GM21576 (cell line): Measurements from ENCODE around the gene GJD4.

Experiments used
- ATAC-seq: cut with Tn5 transposase; IDR thresholded peaks from one replicate; pipeline ENCODE4 v1.9.1; 2021; ENCODE audit warnings: mild to moderate bottlenecking, moderate library complexity; ENCODE audit not compliant: unreplicated experiment

Gene GJD4

GRCh38 chr10:35578618-35578956 lies 26.6 kb upstream of the GJD4 start:
- no peak for ATAC-seq

DNA sequence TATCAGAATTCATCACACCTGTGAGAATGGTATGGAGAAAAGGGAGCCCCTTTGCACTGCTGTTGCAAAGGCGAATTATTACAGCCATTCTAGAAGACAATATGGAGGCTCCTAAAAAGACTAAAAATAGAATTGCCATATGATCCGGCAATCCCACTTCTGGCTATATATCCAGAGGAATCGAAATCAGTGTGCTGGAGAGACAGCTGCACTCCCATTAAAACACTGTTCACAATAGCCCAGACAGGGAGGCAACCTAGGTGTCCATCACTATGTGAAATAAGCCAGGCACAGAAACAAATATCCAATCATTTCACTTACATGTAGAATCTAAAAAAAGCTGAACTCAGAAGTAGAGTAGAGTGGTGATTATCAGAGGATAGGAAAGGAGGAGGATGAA lies 26.0 kb upstream of the GJD4 start:
- ATAC-seq, result no peak

- no peak for ATAC-seq
Observed at GRCh38 chr10:35579726-35580422, 25.3 kb upstream of the GJD4 start.

- no peak for ATAC-seq
Observed at GRCh38 chr10:35580423-35580770, 24.7 kb upstream of the GJD4 start.

- no peak for ATAC-seq
Observed at GRCh38 chr10:35581655-35582054, 23.5 kb upstream of the GJD4 start.

GRCh38 chr10:35584946-35585345 lies 20.2 kb upstream of the GJD4 start:
- no peak for ATAC-seq

DNA sequence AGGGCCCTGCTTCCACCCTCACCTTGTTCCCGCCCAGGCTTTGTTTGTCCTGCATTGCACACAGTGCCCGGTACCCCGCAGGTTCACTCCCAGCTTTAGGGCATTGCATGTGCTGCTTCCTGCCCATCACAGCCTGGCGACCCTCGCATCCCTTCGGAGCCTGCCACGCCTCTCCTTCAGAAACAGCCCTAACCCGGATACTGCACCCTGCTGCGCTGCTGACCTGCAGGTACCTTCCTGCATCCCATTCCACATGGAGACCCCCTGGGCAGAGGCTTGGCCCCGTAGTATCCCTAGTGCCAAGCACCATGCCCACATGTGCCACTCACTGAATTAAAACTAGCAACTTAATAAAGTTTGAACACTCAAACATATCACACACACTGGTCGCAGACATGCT lies 19.8 kb upstream of the GJD4 start:
- no peak for ATAC-seq

DNA sequence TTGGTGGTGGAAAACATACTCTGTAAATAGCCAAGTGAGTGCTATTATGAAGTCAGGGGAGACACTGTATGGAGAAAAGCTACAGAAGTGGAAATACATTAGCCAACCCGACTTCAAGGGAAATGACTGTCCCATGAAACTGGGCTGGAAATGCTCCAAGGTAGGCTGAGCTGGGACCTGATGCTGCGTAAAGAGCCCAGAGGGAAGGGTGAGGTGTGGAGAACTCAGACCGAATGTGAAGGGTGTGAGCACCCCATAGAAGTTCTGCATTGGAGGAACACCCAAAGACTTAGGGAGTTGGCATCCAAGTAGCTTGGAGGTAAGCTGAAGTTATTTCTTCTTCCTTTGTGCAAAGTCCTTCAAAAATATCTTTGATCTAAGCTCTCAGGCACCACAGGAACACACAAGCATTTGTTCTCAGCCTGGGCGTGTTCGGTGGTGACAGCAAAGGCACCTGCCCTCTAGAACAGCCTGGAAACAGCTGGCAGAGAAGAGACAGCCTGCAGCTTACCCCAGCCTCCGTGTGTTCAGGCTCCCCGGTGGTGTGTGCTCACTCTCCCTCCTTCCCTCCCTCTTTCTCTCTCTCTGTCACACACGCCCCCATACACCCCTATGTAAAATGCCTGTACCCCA lies 19.1 kb upstream of the GJD4 start:
- ATAC-seq, result no peak

GRCh38 chr10:35588836-35589235 lies 16.3 kb upstream of the GJD4 start:
- ATAC-seq, result no peak

DNA sequence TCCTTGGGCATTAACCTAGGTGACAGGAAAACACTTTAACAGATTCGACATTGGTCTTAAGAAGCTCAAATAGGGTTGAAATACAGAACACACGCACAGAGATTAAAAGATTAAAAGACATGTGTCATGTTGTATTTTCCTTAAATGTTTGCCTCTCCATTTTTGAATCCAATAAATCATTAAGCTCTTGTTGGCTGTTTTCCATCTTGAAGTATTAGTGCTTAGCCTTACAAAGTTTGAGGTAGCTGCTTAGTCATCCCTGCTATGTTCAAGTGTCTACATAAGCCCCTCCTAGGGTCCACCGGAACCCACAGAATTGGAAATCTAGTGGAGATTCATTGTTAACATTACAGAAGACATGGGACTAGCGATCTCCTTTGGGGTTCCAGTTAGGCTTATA lies 12.7 kb upstream of the GJD4 start:
- ATAC-seq, result no peak

DNA sequence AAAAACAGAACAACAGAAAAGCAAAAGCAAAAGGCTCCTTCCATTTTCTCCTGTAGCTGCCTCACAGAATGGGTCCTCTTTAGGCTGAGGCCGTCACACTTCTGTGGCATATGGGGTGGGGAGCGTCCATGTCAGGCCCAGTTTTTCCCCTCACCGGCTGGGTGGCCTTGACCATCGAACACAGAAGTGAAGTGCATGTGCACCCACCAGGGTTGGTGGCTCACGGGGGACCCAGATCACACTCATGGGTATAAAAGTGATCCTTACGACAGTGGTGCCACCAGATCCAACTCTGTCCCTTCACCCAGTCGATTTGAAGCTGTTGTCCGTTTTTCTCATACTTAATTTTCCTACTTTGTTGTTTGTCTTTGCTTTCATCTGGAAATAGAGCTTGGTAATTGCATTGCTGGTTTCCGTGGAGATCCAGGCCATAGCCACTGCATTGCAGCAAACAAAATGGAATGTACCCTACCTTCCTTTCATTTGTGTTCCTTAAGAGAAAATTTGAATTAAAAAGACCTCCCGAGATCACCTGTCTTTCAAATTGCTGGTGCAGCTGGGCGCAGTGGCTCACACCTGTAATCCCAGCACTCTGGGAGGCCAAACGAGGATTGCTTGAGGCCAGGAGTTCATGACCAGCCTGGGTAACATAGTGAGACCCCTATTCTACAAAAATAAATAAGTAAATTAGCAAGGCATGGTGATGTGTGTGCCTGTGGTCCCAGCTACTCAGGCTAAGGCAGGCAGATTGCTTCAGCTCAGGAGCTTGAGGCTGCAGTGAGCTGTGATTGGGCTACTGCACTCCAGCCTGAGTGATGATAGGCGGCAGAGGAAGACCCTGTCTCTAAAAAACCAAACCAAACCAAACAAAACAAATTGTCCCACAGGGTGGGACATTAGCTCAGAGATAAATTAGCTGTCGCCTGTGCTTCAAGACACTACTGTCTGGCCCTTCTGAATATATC lies 10.7 kb upstream of the GJD4 start:
- no peak for ATAC-seq

GRCh38 chr10:35595106-35595505 lies 10.0 kb upstream of the GJD4 start:
- ATAC-seq, result no peak

- no peak for ATAC-seq
Observed at GRCh38 chr10:35598379-35598778, 6.8 kb upstream of the GJD4 start.

- ATAC-seq, result no peak
Observed at GRCh38 chr10:35600193-35600592, 4.9 kb upstream of the GJD4 start.

DNA sequence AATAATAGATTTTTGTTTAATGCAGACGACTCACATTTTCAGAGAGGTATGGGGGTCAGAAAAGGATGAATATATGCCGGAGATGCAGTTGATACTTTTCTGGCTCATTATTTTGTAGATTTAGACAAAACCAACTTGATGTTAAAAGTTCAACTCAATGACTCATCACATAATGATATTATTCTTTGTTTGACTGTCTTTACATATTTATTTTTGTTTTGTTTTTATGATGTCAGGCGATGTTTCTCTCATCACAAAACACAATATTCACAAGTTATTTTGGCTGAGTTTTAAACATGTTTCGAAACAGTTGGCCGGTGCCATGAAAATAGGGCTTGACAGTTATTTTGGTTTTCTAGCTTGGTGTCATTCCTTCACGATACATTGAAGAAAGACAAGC lies 1.3 kb downstream of the GJD4 start:
- ATAC-seq, result no peak

GRCh38 chr10:35607475-35608327 lies 2.6 kb downstream of the GJD4 start:
- no peak for ATAC-seq

DNA sequence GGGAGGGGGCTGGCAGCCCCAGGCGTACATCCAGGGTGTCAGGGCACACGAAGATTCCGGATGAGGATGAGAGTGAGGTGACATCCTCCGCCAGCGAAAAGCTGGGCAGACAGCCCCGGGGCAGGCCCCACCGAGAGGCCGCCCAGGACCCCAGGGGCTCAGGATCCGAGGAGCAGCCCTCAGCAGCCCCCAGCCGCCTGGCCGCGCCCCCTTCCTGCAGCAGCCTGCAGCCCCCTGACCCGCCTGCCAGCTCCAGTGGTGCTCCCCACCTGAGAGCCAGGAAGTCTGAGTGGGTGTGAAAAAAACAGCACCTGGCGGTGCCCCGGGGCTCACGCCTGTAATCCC lies 3.2 kb downstream of the GJD4 start:
- ATAC-seq, result no peak

GRCh38 chr10:35611750-35612149 lies 6.6 kb downstream of the GJD4 start:
- ATAC-seq, result no peak

GRCh38 chr10:35612385-35613106 lies 7.4 kb downstream of the GJD4 start:
- ATAC-seq, result no peak

- no peak for ATAC-seq
Observed at GRCh38 chr10:35613107-35613440, 7.9 kb downstream of the GJD4 start.
